Stimulated activated naive CD4-positive, alpha-beta T cell (primary cell): Measurements from ENCODE around the gene SLC6A20.

Experiments
- DNase-seq, 6 experiments: peaks; one replicate each; lab custom pipeline; 2025; lab: John Stamatoyannopoulos, UW

SLC6A20 gene

DNA sequence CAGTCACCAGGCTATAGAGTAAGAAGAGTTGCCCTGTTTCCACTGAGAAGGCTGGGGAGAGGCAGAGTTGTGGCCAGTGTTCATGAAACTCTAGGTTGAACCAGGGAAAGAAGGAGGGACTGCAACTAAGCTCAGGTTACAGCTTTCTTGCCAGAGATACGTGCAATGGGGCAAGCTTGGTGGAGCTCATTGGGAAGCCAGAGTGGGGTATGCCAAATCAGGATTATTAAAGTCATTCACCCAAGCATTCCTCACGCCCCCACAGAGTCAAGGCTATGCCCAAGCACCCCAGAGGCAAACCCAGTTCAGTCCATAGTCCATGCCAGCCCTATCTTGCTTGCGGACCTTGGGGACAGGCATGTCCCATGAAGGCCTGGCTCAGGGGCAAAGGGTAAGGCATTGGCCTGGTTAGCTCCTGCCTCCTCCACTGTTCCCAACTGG, 17.6 kb downstream of the SLC6A20 start:
- no peak for DNase-seq

DNA sequence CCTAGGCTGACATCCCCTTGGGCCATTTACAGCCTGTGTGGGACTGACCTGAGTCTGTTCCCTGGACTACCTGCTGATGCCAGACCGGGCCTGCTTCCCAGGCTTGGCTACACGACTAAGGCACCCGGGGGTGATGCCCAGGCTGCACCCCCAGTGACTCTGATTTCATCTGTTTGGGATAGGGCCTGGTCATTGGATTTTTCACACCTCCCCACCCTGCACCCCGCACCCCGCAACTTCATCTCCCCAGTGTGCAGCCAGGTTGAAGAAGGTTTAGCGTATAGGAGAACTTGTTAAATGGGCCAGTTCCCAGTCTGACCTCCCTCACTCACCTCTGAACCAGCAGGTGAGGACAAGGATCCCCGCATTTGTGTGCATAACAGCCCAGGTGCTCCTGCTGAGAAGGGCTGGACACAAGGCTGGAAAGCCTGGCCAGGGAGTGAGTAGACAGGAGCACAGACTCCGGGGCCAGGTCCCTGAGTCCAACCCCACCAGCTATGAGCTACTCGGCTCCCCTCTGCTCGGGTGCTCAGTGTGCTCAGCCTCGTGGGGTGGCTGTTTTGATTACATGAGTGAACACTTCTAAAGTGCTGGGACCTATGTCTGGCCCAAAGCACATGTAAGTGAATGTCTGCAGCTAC, 18.5 kb downstream of the SLC6A20 start:
- DNase-seq: no peak

GRCh38 chr3:45777111-45777745, 19.1 kb downstream of the SLC6A20 start:
- DNase-seq: no peak

- no peak for DNase-seq
Measured at GRCh38 chr3:45776611-45777010, 19.7 kb downstream of the SLC6A20 start.

GRCh38 chr3:45776301-45776595, 20.1 kb downstream of the SLC6A20 start:
- no peak for DNase-seq

DNA sequence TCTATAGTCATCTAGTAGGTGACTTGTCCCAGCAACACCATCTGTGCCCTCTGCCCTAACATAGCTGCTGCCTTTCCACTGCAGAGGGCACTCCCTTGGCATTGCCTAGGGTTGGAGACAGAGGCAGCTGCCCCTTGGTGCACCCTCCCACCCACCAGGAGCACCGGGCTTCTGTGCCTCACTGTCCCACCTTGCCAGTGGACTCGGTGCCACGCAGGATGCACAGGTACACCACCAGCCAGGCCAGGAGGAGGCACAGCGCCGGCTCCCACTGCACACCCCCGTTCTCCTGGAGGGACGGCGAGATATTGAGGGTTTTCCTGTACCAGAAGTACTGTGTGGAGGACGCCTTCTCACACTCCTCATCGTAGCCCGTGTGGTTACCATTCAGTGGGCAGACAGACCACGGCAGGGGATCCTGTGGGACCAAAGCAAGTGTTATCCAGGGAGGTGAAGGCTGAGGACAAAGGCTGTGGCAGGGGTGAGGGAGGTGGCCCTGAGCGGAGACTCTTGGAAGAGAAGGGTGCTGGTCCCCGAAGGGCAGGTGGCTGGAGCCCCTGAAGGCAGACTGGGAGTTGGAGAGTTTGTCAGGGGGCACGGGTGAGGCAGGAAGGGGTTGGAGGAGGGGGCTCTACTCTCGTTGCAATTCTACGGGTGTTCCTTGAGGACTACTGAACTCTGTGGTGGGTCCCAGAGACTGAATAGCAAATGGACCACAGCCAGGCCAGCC, 20.6 kb downstream of the SLC6A20 start:
- DNase-seq: no peak

GRCh38 chr3:45774581-45775521, 21.5 kb downstream of the SLC6A20 start:
- DNase-seq: no peak

DNA sequence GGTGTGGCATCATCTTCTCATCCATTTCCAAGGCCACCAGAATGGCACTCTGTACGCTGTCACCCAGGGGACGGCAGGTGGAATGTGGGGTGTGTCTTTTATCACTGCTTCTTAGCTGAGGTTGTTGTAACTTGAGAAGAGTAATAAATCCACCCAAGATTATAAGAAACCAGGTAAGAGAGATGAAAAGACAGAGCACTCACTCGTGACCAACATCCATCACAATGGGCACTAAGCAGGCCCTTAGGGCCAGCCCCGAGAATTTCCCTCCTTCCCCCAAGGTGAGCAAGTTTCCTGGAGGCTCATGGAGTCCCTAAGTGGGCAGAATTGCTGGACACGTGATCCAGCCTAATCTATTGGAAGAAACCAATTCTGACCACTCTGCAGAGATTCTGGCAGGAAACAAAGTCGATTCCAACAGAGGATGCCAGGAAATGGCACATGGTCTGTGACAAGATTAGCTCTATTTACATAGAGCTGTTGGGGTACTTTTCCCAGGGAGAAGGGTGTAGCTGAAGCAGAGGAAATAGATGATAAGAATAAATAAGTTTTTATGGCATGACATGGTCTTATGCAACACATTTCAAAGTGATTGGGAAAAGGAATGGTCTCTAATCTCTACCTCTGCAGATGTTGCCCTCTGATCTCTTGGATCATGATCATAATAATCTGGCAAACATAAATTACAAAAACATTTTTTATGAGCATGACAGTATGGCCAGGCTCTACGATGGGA, 22.5 kb downstream of the SLC6A20 start:
- DNase-seq: no peak

GRCh38 chr3:45773072-45773471, 23.3 kb downstream of the SLC6A20 start:
- DNase-seq: no peak

DNA sequence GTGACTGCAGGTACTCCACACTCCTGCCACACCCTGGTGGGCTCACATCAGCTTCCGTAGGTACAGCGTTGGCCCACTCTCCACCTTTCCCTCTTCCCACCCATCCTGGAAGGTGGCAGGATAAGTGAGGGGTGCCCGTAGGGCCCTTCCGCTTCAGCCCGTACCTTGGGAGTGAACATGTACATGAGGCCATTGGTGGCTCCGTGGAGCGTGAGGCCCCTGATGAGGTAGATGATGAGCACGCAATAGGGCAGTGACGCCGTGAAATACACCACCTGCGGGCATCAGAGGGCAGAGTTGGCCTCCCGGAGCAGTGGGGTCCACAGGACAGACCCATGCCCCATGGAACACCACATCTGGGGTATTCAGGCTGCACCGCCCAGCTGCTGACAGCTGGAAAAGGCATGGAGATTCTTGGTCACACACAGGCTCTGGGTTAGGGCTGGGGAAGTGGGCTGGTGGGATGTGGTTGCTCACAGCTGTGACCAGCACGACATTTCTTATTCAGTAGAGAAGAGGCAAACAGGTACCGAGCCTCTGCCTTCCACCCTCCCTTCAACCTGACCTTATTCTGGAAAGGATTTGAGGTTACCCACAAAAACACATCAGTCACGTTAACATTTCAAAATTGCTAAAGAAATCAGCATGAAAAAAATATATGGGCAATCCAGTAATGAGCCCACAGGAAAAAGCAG, 23.8 kb downstream of the SLC6A20 start:
- no peak for DNase-seq

DNA sequence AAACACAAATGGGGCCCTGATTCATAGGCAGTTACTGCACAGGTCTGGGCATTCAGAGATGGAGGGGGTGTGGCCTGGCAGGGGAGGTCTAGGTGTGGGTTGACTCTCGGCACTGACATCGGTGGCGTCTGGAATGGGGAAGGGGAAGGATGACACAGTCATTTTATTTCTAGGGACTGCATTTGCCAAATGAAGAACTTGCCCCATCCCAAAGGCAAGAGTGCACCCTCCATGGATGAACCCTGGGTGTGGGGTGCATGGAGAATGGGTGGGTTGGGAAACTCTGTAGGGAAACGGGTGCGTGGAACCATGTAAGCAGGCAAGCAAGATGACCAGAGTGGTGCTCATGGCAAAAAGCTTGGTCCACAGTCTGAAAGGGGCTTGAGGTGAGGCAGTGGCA, 24.5 kb downstream of the SLC6A20 start:
- no peak for DNase-seq

DNA sequence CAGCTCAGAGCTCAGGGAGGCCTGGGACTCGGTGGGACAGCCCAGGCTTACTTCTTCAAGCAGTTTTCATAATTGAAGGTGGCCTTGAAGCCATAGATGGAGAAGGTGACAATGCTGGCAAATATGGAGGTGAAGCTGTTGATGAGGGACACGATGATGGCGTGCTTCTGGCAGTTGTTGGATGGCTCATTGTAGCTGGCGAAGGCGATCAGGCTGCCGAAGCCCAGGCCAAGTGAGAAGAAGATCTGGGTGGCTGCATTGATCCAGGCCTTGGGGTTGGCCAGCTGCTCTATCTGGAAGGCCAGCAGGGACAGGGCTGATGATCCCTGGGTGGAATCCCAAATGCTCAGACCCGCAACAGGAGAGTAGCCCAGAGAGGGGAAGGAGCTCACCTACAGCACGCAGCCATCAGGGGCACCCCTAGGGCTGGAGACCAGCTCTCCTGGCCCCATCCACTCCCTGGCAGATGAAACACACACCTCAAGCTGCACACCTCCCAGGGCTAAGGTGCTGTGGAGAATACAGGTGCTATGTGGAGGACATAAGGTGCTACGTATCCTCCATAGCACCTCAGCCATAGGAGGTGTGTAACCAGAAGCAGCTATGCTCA, 25.1 kb downstream of the SLC6A20 start:
- no peak for DNase-seq

- DNase-seq: no peak
Measured at GRCh38 chr3:45765958-45766357, 30.4 kb downstream of the SLC6A20 start.

DNA sequence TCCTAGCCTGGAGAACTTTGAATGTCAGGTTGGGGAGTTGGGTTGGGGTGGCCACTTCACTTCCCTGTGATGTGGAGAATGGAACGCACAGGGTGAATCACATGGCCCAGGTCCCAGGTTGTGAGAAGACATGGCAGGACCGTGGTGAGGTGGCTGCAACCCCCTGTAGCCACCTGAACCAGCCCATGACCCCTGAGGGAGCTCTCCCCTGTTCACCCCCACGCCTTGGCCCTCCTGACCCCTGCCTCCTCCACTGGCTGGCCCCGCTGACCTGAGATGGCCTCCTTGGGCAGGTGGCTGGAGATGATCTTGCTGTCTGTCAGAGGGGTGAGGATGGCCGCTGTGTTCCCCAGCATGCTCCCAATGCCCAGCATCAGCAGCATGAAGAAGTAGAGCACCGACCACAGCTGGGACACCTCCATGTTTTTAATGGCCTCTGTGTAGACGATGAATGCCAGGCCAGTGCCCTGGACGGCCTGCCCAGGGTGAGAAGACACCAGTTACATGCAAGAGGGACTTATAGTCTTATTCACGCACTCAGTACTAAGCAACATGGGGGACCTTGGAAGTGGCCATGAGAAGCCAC, 31.0 kb downstream of the SLC6A20 start:
- DNase-seq: no peak

GRCh38 chr3:45763303-45763675, 33.0 kb downstream of the SLC6A20 start:
- no peak for DNase-seq

DNA sequence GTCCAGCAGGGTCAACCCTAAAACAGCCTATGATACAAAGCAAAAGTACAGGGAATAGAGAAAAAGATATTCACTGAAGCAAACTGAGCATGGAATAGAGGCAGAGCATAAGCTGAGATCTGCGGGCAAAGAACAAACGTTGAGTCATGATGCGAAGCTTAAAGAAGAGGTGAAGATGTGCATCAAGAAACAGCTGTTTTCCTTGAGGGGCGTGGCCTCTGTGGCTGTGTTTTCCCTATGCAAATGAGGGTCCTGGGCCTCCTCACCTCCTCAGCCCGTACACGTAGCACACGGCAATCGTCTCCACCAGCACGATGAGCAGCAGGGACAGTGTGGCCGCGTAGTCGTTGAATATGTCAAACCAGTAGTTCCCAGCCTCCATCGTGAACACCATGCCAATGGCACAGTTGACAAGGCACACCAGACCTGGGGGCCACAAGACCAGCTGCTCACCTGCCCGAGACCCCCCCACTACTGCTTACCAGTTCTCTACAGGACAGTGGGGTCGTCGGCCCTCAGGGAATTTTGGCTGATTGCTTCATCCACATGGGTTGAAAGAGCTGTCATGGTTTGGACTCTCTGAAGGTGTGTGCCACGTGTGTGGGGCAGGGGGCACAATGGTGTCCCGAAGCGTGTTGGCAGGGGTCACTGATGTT, 33.6 kb downstream of the SLC6A20 start:
- DNase-seq: no peak

DNA sequence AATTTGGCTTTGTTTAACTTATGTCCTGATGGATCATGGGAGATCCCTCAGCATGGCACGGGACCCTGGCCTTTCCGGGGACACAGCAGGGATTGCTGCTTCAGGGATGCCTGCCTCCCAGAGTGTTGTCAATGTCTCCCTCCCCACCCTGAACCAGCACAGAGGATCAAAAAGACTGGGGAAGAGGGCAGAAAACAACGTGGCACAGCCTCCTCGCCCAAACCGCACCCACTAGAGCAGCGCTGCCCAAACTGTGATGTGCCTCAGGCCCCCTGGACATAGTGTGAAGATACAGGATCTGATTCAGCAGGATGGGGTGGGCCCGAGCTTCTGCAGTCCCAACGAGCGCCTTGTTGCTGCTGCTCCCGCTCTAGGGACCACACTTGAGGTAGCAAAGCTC, 34.5 kb downstream of the SLC6A20 start:
- no peak for DNase-seq

- DNase-seq: peak in 5 of 6 experiments; percentile 5 to 39 (median 13)
Measured at GRCh38 chr3:45760878-45761711, 35.2 kb downstream of the SLC6A20 start.

DNA sequence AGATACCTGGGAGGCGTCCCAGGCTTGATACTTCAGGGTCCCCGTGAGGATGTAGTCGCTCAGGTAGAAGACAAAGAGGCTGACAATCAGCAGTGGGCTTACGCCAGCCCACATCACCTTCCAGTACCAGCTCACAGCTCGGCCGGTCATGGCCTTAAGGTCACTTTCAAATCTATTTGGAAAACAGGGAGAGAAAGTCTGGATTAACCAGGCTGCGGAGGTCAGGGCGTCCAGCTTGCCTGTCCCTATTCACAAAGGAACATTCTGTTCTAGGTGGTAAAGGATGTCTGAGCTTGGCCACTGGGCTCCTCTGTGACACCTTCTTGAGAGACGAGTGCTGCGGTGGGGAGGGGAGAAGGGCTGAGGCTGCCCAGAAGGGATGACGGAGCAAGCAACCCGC, 36.5 kb downstream of the SLC6A20 start:
- no peak for DNase-seq
